GM19328 (cell line): ENCODE results near the gene PKD1.
"Not testable (repeated sequence)": the region's sequence is repeated elsewhere in the genome, so short reads cannot be mapped to it uniquely, and the experiment has no call there.

Experiments used
- ATAC-seq: cut with Tn5 transposase; IDR thresholded peaks from one replicate; pipeline ENCODE4 v1.9.1; 2021; ENCODE audit warnings: mild to moderate bottlenecking, moderate library complexity; ENCODE audit not compliant: unreplicated experiment

The PKD1 gene

GRCh38 chr16:2135770-2136490 is at the start of gene PKD1:
Gene PKD1 (minus strand): TSS chr16:2135898. CDS start chr16:2135689, 209 bp downstream.
- not testable (repeated sequence) for ATAC-seq

DNA sequence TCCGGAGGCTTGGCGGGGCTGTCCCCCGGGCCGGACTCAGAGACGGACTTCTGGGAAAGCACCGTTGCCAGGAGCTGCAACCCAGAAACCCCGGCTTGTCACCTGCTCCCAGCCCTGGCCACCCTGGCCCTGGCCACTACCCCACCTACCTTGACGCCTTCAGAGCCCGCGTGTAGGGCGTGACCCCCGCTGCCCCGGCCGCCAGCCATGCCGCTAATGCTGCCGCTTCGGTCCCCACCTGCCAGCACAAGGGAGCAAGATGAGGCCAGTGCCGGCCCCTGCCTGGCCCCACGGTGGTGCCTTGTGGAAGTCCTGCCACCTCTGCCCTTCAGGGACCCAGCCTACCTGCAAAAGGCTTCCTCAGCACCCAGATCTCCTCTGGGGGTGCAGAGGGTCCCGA is 49.3 kb upstream of the PKD1 start:
- ATAC-seq: no peak

GRCh38 chr16:2184346-2184745 is 48.6 kb upstream of the PKD1 start:
- ATAC-seq: no peak

GRCh38 chr16:2183671-2184070 is 48.0 kb upstream of the PKD1 start:
- no peak for ATAC-seq

GRCh38 chr16:2181952-2182351 is 46.3 kb upstream of the PKD1 start:
- no peak for ATAC-seq

DNA sequence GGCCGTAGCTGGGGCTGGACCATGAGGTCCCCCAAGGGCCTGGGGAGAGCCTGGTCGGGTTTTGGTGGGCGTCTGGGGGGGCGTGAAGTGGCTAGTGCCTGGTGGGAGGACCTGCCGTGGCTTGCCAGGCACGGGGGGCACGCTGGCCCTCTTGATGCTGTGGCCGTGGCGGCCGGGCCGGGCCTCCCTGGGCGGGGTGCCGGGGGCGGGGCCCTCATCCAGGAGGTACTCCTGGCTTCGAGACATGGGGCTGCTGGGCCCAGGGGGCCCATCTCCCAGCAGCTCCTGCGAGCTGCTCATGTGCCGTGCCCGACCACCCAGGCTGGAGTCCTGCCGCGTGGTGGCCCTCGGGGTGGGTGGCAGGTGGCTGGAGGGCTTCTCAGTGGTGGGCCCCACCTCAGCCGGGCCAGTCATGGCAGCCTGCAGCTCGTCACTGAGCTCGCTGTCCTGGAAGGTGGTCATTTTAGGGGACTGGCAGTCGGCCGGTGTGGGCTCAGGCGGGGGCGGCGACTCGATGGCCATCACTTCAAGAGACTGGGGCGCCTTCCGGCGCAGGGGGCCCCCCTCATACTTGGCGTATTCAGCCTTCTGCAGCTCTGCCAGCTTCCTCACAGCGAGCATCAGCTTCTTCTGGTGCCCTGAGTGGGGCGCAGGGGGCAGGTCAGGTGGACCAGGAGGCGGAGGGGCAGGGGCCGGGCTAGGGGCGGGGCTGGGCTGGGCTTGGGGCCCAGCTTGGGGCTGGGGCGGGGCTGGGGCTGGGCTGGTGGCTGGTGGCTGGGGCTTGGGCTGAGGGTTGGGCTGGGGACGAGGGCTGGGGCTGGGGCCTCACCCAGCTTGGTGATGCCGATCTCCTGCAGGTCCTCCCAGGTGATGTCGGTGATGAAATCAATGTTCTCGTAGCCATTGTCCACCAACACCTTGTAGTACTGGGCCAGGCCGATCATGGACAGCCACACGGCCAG is 45.5 kb upstream of the PKD1 start:
- ATAC-seq: no peak

DNA sequence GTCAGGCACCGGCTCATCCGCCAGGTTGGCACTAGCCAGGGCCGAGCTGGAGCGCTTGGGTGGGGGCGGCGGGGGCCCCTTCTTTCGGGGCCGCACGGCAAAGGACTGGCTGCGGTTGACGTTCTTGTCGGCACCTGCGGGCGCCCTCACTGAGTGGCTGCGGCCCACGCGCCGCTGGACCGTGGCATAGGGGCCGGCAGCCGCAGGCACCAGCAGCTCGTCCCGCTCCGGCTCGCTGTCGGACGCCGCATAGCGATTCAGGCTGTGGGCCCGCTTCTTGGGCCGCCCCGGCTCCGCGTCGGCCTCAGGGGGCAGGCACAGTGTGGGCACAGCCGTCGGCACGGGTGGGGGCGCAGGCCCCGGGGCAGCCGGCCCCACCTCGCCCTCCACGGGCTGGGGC is 44.8 kb upstream of the PKD1 start:
- no peak for ATAC-seq

DNA sequence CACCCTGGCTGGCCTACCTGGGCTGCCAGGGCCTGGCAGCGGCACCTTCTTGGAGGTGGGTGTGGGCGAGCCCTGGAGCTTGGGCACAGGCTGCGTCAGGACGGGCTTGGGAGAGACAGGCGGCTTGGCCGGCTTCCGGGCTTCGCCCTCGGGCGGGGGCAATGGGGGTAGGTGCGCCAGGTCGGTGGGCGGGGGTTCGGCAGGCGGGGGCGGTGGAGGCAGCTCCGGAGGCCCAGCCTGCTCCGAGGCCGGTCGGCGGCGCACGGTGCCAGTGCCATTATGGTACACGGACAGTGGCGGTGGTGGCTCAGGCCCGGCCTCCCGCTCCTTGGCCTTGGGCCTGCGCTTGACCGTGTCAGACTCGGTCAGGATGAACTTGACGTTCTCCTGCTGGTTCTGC is 43.9 kb upstream of the PKD1 start:
- ATAC-seq: no peak

- ATAC-seq: no peak
Observed at GRCh38 chr16:2179107-2179501, 43.4 kb upstream of the PKD1 start.

DNA sequence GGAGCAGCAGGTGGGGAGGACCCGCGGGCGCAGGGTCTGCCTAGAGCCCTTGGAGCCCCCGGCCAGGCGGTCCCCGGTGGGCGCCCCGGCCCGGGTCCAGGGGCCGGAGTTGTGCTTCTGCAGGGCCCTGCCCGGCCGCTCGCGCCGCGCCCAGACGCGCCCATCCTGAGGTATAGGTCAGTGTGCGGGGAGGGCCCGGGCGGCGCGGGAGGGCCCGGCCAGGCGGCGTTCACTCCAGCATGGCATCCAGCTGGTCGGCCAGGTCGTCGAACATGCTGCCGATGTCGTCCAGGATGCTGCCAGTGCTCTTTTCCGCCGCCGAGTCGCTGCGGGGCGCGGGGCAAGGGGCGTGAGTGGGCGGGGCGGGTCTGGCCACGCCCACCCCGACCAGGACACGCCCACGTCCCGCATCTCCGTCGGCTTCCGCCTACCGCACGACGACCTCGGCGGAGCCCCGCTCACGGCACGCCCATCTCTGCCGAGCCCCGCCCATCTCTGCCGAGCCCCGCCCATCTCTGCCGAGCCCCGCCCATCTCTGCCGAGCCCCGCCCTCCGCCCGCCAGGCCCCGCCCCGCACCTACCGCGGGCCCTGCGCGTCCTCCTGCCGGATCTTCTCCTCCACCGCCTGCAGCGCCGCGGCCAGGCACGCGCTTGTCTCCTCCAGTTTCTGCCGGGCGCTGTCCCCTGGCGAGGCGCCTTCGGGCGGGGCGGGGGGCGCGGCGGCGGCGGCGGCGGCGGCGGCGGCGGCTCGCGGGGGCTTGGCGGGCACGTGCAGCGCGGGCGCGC is 42.8 kb upstream of the PKD1 start:
- no peak for ATAC-seq

DNA sequence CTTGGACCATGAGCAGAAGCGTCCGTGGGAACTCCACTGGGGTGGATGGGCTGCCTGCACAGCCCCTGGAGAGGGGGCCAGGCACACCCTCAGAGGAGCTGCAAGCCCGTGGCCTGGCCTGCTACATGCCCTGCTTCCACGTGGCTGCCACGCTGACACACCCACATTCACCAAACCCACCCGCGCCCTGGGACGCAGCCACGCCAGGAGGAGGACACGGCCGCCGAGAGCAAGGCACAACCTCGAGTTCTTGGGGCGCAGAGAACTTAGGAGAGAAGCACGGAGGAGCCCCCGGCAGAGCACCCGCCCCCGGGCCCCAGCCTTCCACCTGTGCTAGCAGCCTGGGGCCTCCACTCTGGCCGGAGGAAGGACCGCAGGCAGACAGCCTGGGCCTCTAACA is 41.9 kb upstream of the PKD1 start:
- no peak for ATAC-seq

DNA sequence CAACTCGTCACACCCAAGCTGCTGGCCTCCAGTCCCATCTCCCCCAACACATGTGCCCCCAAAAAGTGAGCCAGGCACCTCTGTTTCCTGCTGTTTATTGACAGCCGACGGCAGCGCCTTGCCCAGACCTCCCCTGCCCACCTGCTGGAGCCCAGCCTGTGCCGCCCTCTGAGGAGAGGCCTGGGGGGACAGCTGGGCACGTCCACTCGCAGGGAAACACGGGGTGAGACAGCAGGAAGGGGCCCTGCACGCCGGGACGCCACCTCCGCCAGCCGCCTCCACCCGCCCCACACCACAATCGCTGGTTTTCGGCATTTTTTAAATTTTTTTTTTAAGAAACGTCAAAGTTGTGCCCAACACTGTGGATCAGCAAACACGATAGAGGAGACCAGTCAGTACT is 41.4 kb upstream of the PKD1 start:
- no peak for ATAC-seq

DNA sequence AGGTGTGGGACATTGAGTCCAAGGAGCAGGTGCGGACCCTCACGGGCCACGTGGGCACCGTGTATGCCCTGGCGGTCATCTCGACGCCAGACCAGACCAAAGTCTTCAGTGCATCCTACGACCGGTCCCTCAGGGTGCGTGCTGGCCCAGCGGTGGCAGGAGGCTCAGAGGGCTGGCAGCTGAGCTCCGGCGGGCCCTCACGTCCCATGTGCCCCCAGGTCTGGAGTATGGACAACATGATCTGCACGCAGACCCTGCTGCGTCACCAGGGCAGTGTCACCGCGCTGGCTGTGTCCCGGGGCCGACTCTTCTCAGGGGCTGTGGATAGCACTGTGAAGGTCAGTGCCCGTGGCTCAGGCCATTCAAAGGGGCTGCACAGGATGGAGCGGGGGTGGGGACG is 40.3 kb upstream of the PKD1 start:
- no peak for ATAC-seq

- no peak for ATAC-seq
Observed at GRCh38 chr16:2175454-2175853, 39.8 kb upstream of the PKD1 start.

DNA sequence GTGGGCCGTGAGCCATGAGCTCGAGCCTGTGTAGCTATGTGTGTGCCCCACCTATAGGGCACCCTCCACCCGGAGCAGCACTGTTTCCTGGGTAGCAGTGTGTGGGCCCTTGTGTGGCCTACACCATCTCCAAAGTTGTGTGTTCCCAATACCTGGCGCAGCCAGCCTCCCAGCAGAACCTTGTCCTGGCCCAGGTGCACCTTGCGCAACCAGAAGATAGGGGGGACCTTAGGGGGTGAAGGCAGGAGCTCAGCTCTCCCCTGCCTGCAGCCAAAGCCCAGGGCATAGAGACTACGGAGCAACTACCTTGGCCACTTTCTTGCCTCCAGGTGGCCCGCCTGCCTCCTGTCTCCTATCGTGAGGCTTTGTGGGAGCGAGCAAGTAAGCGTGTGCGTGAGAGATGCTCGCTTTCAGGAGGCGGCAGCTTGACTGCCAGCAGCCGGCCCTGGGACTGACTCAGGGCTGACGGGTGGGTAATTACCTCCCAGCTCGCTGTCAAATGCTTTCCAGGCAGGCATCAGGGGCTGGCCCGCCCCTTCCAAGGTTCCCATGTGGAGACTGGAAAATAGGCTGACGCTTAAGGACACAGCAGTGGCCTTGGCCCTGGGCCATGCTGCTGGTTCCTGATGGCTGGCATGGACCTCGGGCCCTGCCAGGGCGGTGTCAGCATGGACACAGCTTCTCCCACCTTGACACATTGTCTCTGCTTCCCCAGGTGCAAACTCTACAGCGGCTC is 38.9 kb upstream of the PKD1 start:
- ATAC-seq: no peak

- no peak for ATAC-seq
Observed at GRCh38 chr16:2173916-2174315, 38.2 kb upstream of the PKD1 start.

GRCh38 chr16:2173366-2173765 is 37.7 kb upstream of the PKD1 start:
- ATAC-seq: no peak

- ATAC-seq: no peak
Observed at GRCh38 chr16:2172688-2173335, 37.1 kb upstream of the PKD1 start.

- ATAC-seq: no peak
Observed at GRCh38 chr16:2171601-2172178, 36.0 kb upstream of the PKD1 start.
